ENCODE measurements around the gene EXT2.

GRCh38 chr11:44177905-44178304 is 82.4 kb downstream of the EXT2 start:
- TF ChIP-seq CTCF (IDR thresholded peaks at IDR 0.05; ENCODE audit: insufficient read depth, low read length), result no peak
- no peak for TF ChIP-seq SPI1 (IDR thresholded peaks at IDR 0.05; ENCODE audit: borderline replicate concordance, low read depth)
- no peak for TF ChIP-seq POLR2AphosphoS5 (IDR thresholded peaks at IDR 0.05; ENCODE audit: low read depth)

All from HL-60 (cell line).